DND-41 (cell line): ENCODE results near the gene NPAS1.

Experiments used
- EZH2 ChIP-seq: IDR thresholded peaks from 3 replicates; pipeline ENCODE4 v1.6.1; 2012; ENCODE audit warnings: borderline replicate concordance, low read depth, mild to moderate bottlenecking, moderate library complexity, low read length, inconsistent platforms; ENCODE audit not compliant: severe bottlenecking
- TF ChIP-seq, protein P1 (sequence below): IDR thresholded peaks from 2 replicates; pipeline ENCODE4 v1.5.1; 2012; ENCODE audit warnings: borderline replicate concordance, low read length, moderate library complexity, mild to moderate bottlenecking; ENCODE audit not compliant: poor library complexity, severe bottlenecking; ENCODE audit errors: extremely low read depth

GRCh38 chr19:46972311-46972710, 47.3 kb upstream of the NPAS1 start:
- TF ChIP-seq, protein P1, sequence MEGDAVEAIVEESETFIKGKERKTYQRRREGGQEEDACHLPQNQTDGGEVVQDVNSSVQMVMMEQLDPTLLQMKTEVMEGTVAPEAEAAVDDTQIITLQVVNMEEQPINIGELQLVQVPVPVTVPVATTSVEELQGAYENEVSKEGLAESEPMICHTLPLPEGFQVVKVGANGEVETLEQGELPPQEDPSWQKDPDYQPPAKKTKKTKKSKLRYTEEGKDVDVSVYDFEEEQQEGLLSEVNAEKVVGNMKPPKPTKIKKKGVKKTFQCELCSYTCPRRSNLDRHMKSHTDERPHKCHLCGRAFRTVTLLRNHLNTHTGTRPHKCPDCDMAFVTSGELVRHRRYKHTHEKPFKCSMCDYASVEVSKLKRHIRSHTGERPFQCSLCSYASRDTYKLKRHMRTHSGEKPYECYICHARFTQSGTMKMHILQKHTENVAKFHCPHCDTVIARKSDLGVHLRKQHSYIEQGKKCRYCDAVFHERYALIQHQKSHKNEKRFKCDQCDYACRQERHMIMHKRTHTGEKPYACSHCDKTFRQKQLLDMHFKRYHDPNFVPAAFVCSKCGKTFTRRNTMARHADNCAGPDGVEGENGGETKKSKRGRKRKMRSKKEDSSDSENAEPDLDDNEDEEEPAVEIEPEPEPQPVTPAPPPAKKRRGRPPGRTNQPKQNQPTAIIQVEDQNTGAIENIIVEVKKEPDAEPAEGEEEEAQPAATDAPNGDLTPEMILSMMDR = no peak
- TF ChIP-seq EZH2 = no peak
